Tibial nerve (tissue), 4 donors: Measurements from ENCODE around the gene CLDN12. TPM values are rescaled to one million over a fixed set of nuclear protein-coding genes. Genes with fewer than 3 reads are reported as not detected.

Experiments used
- DNase-seq, 2 donors: peaks; one replicate each; pipeline ENCODE4 v3.0.0-alpha.2; 2019; ENCODE audit warnings: low spot score in 2 of 2
- H3K27ac ChIP-seq, 4 donors: fragments of 200-600 bp; sonication (generic) in 3 of 4; one replicate each; pipeline ENCODE4 v1.5.1; 2017 to 2019; ENCODE audit warnings: mild to moderate bottlenecking in 1 of 4
- H3K27me3 ChIP-seq, 2 donors: fragments of 200-600 bp; sonication (generic) in 1 of 2; one replicate each; pipeline versions ENCODE4 v1.5.1 to v1.6.0; 2017 to 2019
- H3K36me3 ChIP-seq, 3 donors: fragments of 200-600 bp; sonication (generic); one replicate each; pipeline ENCODE4 v1.5.1; 2018 to 2019
- H3K4me1 ChIP-seq, 4 donors: fragments of 200-600 bp; sonication (generic) in 3 of 4; one replicate each; pipeline ENCODE4 v1.5.1; 2017 to 2019
- H3K4me3 ChIP-seq, 4 donors: fragments of 200-600 bp; sonication (generic) in 3 of 4; one replicate each; pipeline ENCODE4 v1.5.1; 2017 to 2019; ENCODE audit warnings: mild to moderate bottlenecking in 1 of 4, moderate library complexity in 1 of 4
- H3K9me3 ChIP-seq, 4 donors: fragments of 200-600 bp; sonication (generic) in 3 of 4; one replicate each; pipeline ENCODE4 v1.5.1; 2017 to 2019
- CTCF ChIP-seq, 5 experiments: fragments of 200-600 bp in 3 of 5; fragments of 450-650 bp in 2 of 5; sonication (generic) in 3 of 5; IDR thresholded peaks; one replicate each; pipeline ENCODE4 v1.5.1; 2016 to 2019; ENCODE audit warnings: antibody characterized with exemption in 5 of 5, mild to moderate bottlenecking in 3 of 5, moderate library complexity in 2 of 5
- EP300 ChIP-seq, 2 donors: sonication (generic); formaldehyde crosslinking; IDR thresholded peaks; one replicate each; pipeline ENCODE4 v1.6.1; 2017; ENCODE audit warnings: antibody characterized with exemption in 2 of 2, mild to moderate bottlenecking in 1 of 2
- POLR2A ChIP-seq, 2 donors: fragments of 450-650 bp; IDR thresholded peaks; one replicate each; pipeline ENCODE4 v1.6.1; 2017; ENCODE audit warnings: antibody characterized with exemption in 2 of 2, mild to moderate bottlenecking in 2 of 2, moderate library complexity in 2 of 2
- WGBS, 2 donors: methylation state at CpG; one replicate each; pipeline ENCODE4 v1.1.5; 2018; 5-methylcytosine and 5-hydroxymethylcytosine counted together
- total RNA-seq, 4 donors: library from RNA; depleted of rRNA; stranded (reverse); fragments of >200 nt; gene quantifications; one replicate each; pipeline ENCODE4 v1.1.0, GENCODE V29; 2016

Gene CLDN12
- total RNA-seq, 4 donors from 2014 or later: 14.1 to 24.3 (median 15.9) TPM

- Histone ChIP-seq H3K27me3 (no peaks in the 10 kb centered on the region), H3K9me3 (no peaks in the 10 kb centered on the region), H3K4me3 (no peak overlapping the region), H3K4me1 (no peaks in the 10 kb centered on the region), H3K36me3 (peaks cover 0 to 57% (median 5%) of the 10 kb centered on the region in 3 donors), H3K27ac (no peak overlapping the region)
- TF ChIP-seq POLR2A (IDR thresholded peaks at IDR 0.05): no peak
- TF ChIP-seq CTCF (IDR thresholded peaks at IDR 0.05): no peak
- TF ChIP-seq EP300 (IDR thresholded peaks at IDR 0.05): no peak
- no peak for DNase-seq
- 93 to 95% methylated on average over 2 of the region's 2 CpGs for WGBS, 2 donors
Measured at GRCh38 chr7:90387470-90388240, 15.6 kb upstream of the CLDN12 start.

- DNase-seq: no peak
- Histone ChIP-seq H3K27me3 (no peaks in the 10 kb centered on the region), H3K27ac (no peak overlapping the region), H3K4me3 (no peak overlapping the region), H3K4me1 (no peaks in the 10 kb centered on the region), H3K36me3 (peaks cover 0 to 24% (median 0%) of the 10 kb centered on the region in 3 donors), H3K9me3 (no peaks in the 10 kb centered on the region)
- TF ChIP-seq POLR2A (IDR thresholded peaks at IDR 0.05) (no peak), CTCF (IDR thresholded peaks at IDR 0.05) (no peak), EP300 (IDR thresholded peaks at IDR 0.05) (no peak)
Measured at GRCh38 chr7:90390926-90391325, 12.3 kb upstream of the CLDN12 start.

GRCh38 chr7:90391488-90391887, 11.8 kb upstream of the CLDN12 start:
- Histone ChIP-seq H3K4me3 (no peak overlapping the region), H3K27ac (no peak overlapping the region), H3K4me1 (no peaks in the 10 kb centered on the region), H3K36me3 (peaks cover 0 to 18% (median 0%) of the 10 kb centered on the region in 3 donors), H3K27me3 (no peaks in the 10 kb centered on the region), H3K9me3 (no peaks in the 10 kb centered on the region)
- TF ChIP-seq POLR2A (IDR thresholded peaks at IDR 0.05) (no peak), CTCF (IDR thresholded peaks at IDR 0.05) (no peak), EP300 (IDR thresholded peaks at IDR 0.05) (no peak)
- no peak for DNase-seq
- 92 to 93% methylated on average over 5 of the region's 5 CpGs for WGBS, 2 donors

GRCh38 chr7:90396420-90396819, 6.8 kb upstream of the CLDN12 start:
- H3K27me3 ChIP-seq: no peaks in the 10 kb centered on the region
- TF ChIP-seq POLR2A (IDR thresholded peaks at IDR 0.05) (no peak), EP300 (IDR thresholded peaks at IDR 0.05) (no peak), CTCF (IDR thresholded peaks at IDR 0.05) (no peak)
- no peaks in the 10 kb centered on the region for H3K4me1 ChIP-seq
- peaks cover 0 to 20% (median 0%) of the 10 kb centered on the region in 4 donors for H3K9me3 ChIP-seq
- no peak for DNase-seq
- H3K36me3 ChIP-seq: peaks cover 0 to 6% (median 0%) of the 10 kb centered on the region in 3 donors
- H3K27ac ChIP-seq: no peak overlapping the region
- no peak overlapping the region for H3K4me3 ChIP-seq
- 92 to 93% methylated on average over 4 of the region's 4 CpGs for WGBS, 2 donors

- DNase-seq: no peak
- Histone ChIP-seq H3K27ac (no peak overlapping the region), H3K4me3 (no peak overlapping the region), H3K4me1 (peaks cover 0 to 30% (median under 1%) of the 10 kb centered on the region in 4 donors), H3K27me3 (no peaks in the 10 kb centered on the region), H3K36me3 (peaks cover 0 to 7% (median 0%) of the 10 kb centered on the region in 3 donors), H3K9me3 (peaks cover 0 to 20% (median 0%) of the 10 kb centered on the region in 4 donors)
- no peak for TF ChIP-seq EP300 (IDR thresholded peaks at IDR 0.05)
- TF ChIP-seq CTCF (IDR thresholded peaks at IDR 0.05): no peak
- TF ChIP-seq POLR2A (IDR thresholded peaks at IDR 0.05): no peak
- WGBS, 2 donors: 25 to 36% methylated on average over 4 of the region's 4 CpGs
Measured at GRCh38 chr7:90401989-90402388, 1.3 kb upstream of the CLDN12 start.
